H9 (cell line): ENCODE data around the gene SLC9A7. TPM values are rescaled to one million over a fixed set of nuclear protein-coding genes. Genes with fewer than 3 reads are reported as not detected.

Experiments
- DNase-seq: peaks from one replicate; pipeline ENCODE4 v3.0.0-alpha.2; 2017
- H2AFZ ChIP-seq: one replicate; pipeline ENCODE4 v1.6.1; 2013; ENCODE audit warnings: mild to moderate bottlenecking, low read length, control low read depth, moderate library complexity
- H2AK5ac ChIP-seq: 2 replicates; pipeline ENCODE4 v1.6.1; 2013; ENCODE audit warnings: low read length, control low read depth, mixed read lengths; ENCODE audit not compliant: insufficient read length
- H2BK120ac ChIP-seq: one replicate; pipeline ENCODE4 v1.6.1; 2013; ENCODE audit warnings: low read depth, mild to moderate bottlenecking, low read length, control low read depth, inconsistent platforms; ENCODE audit not compliant: poor library complexity, severe bottlenecking
- H2BK12ac ChIP-seq: 2 replicates; pipeline ENCODE4 v1.6.1; 2013; ENCODE audit warnings: low read length, control low read depth, mixed read lengths, low read depth; ENCODE audit not compliant: insufficient read length
- H2BK15ac ChIP-seq: 2 replicates; pipeline ENCODE4 v1.6.1; 2013; ENCODE audit warnings: low read depth, low read length, control low read depth
- H2BK20ac ChIP-seq: one replicate; pipeline ENCODE4 v1.6.1; 2013; ENCODE audit warnings: low read depth, mild to moderate bottlenecking, low read length, control low read depth, inconsistent platforms; ENCODE audit not compliant: poor library complexity, severe bottlenecking
- H2BK5ac ChIP-seq: 2 replicates; pipeline ENCODE4 v1.6.1; 2013; ENCODE audit warnings: low read length, control low read depth, mixed read lengths; ENCODE audit not compliant: insufficient read length
- H3K14ac ChIP-seq: 2 replicates; pipeline ENCODE4 v1.6.1; 2013; ENCODE audit warnings: low read length, control low read depth; ENCODE audit not compliant: insufficient read depth
- H3K18ac ChIP-seq: 2 replicates; pipeline ENCODE4 v1.6.1; 2013; ENCODE audit warnings: low read depth, mild to moderate bottlenecking, mixed read lengths, low read length, control low read depth; ENCODE audit not compliant: insufficient read length
- H3K23ac ChIP-seq: 2 replicates; pipeline ENCODE4 v1.6.1; 2013; ENCODE audit warnings: low read length, control low read depth, mixed read lengths, low read depth; ENCODE audit not compliant: insufficient read length
- H3K23me2 ChIP-seq: 2 replicates; pipeline ENCODE4 v1.6.1; 2013; ENCODE audit warnings: low read depth, mild to moderate bottlenecking, mixed read lengths, low read length, control low read depth; ENCODE audit not compliant: insufficient read length, poor library complexity, severe bottlenecking
- H3K27ac ChIP-seq: 2 replicates; pipeline ENCODE4 v1.5.1; 2013; ENCODE audit warnings: low read length, control low read depth, mixed read lengths, low read depth; ENCODE audit not compliant: insufficient read length
- H3K27me3 ChIP-seq: 2 replicates; pipeline ENCODE4 v1.6.1; 2013; ENCODE audit warnings: low read length, control low read depth, inconsistent platforms; ENCODE audit not compliant: insufficient read depth
- H3K4ac ChIP-seq: 2 replicates; pipeline ENCODE4 v1.6.1; 2013; ENCODE audit warnings: low read depth, mild to moderate bottlenecking, control low read depth, inconsistent platforms, low read length, moderate library complexity
- H3K4me1 ChIP-seq: 2 replicates; pipeline ENCODE4 v1.6.1; 2013; ENCODE audit warnings: low read length, control low read depth, inconsistent platforms; ENCODE audit not compliant: insufficient read depth
- H3K4me2 ChIP-seq: 2 replicates; pipeline ENCODE4 v1.6.1; 2013; ENCODE audit warnings: low read length, control low read depth, mixed read lengths; ENCODE audit not compliant: insufficient read length, insufficient read depth
- H3K56ac ChIP-seq: 2 replicates; pipeline ENCODE4 v1.6.1; 2013; ENCODE audit warnings: low read depth, mild to moderate bottlenecking, mixed read lengths, low read length, control low read depth; ENCODE audit not compliant: insufficient read length
- H3K79me1 ChIP-seq: 2 replicates; pipeline ENCODE4 v1.6.1; 2013; ENCODE audit warnings: low read depth, mild to moderate bottlenecking, moderate library complexity, low read length, control low read depth, inconsistent platforms; ENCODE audit not compliant: insufficient read depth, poor library complexity, severe bottlenecking
- H3K79me2 ChIP-seq: 2 replicates; pipeline ENCODE4 v1.6.1; 2013; ENCODE audit warnings: low read length, control low read depth, inconsistent platforms; ENCODE audit not compliant: insufficient read depth
- H3K9ac ChIP-seq: 2 replicates; pipeline ENCODE4 v1.6.1; 2013; ENCODE audit warnings: low read length, control low read depth, mixed read lengths; ENCODE audit not compliant: insufficient read length; ENCODE audit errors: extremely low read depth
- H3K9me3 ChIP-seq: one replicate; pipeline ENCODE4 v1.6.1; 2013; ENCODE audit warnings: low read depth, low read length, inconsistent platforms; ENCODE audit not compliant: control insufficient read depth
- H3T11ph ChIP-seq: one replicate; pipeline ENCODE4 v1.6.1; 2013; ENCODE audit warnings: mild to moderate bottlenecking, low read length, control low read depth, inconsistent platforms
- H4K20me1 ChIP-seq: one replicate; pipeline ENCODE4 v1.6.1; 2013; ENCODE audit not compliant: control insufficient read depth, insufficient read length, insufficient read depth
- H4K5ac ChIP-seq: 2 replicates; pipeline ENCODE4 v1.6.1; 2013; ENCODE audit warnings: low read depth, mild to moderate bottlenecking, mixed read lengths, low read length, control low read depth; ENCODE audit not compliant: insufficient read length
- H4K8ac ChIP-seq: replicated peaks from 2 replicates; pipeline ENCODE4 v1.6.1; 2013; ENCODE audit warnings: low read length, control low read depth, mixed read lengths, low read depth; ENCODE audit not compliant: insufficient read length
- H4K91ac ChIP-seq: 2 replicates; pipeline ENCODE4 v1.6.1; 2013; ENCODE audit warnings: low read depth, mild to moderate bottlenecking, moderate library complexity, mixed read lengths, low read length, control low read depth; ENCODE audit not compliant: insufficient read length
- H3K27ac Mint-ChIP-seq, 3 experiments: 2 replicates in 2 of 3; 3 replicates in 1 of 3; pipeline ENCODE4 v1.8.0; 2020 to 2021; ENCODE audit warnings: mixed read lengths in 3 of 3, mild to moderate bottlenecking in 1 of 3, moderate library complexity in 1 of 3
- H3K27me3 Mint-ChIP-seq: 2 replicates; pipeline ENCODE4 v1.8.0; 2021; ENCODE audit warnings: low read depth, mild to moderate bottlenecking, moderate library complexity, mixed read lengths
- H3K36me3 Mint-ChIP-seq, 3 experiments: 2 replicates in 2 of 3; 3 replicates in 1 of 3; pipeline ENCODE4 v1.8.0; 2020 to 2021; ENCODE audit warnings: low read depth in 3 of 3, mixed read lengths in 3 of 3; ENCODE audit not compliant: insufficient read depth in 1 of 3
- H3K4me1 Mint-ChIP-seq, 2 experiments: 2 replicates each; pipeline ENCODE4 v1.8.0; 2020; ENCODE audit warnings: mixed read lengths in 2 of 2
- H3K4me3 Mint-ChIP-seq, 2 experiments: 2 replicates in 1 of 2; 3 replicates in 1 of 2; pipeline ENCODE4 v1.8.0; 2020 to 2021; ENCODE audit warnings: mild to moderate bottlenecking in 2 of 2, mixed read lengths in 2 of 2, moderate library complexity in 1 of 2
- H3K9me3 Mint-ChIP-seq, 2 experiments: 2 replicates in 1 of 2; 3 replicates in 1 of 2; pipeline ENCODE4 v1.8.0; 2020; ENCODE audit warnings: mild to moderate bottlenecking in 2 of 2, mixed read lengths in 2 of 2, moderate library complexity in 1 of 2
- CTCF ChIP-seq: fragments of 200-600 bp; sonication (generic); conservative IDR thresholded peaks from 3 replicates; pipeline ENCODE4 v1.8.0; 2021; ENCODE audit warnings: antibody characterized with exemption, mild to moderate bottlenecking
- WGBS: extraction: QIAGEN DNeasy Blood & Tissue Kit; methylation state at CpG from one replicate; pipeline ENCODE4 v1.1.7; 2013; ENCODE audit warnings: missing lambda C conversion rate, low lambda C conversion rate, mixed read lengths; ENCODE audit not compliant: insufficient read length; ENCODE audit errors: extremely low coverage; 5-methylcytosine and 5-hydroxymethylcytosine counted together
- total RNA-seq: library from RNA; stranded (reverse); gene quantifications from 2 replicates; pipeline ENCODE4 v1.2.1, GENCODE V29; 2021

Gene SLC9A7
- total RNA-seq, 1 experiment from 2014 or later = 5.9 TPM

GRCh38 chrX:46686003-46686645 is 72.8 kb downstream of the SLC9A7 start:
- Mint-ChIP-seq H3K36me3 (peaks cover 5 to 9% (median 9%) of the 10 kb centered on the region in 3 experiments; a peak in 4 of 7 replicates), H3K27me3 (no peaks in the 10 kb centered on the region), H3K4me1 (no peaks in the 10 kb centered on the region), H3K9me3 (peaks cover 60 to 66% of the 10 kb centered on the region in 2 experiments), H3K4me3 (no peak overlapping the region), H3K27ac (no peak overlapping the region)
- H3K56ac ChIP-seq = no peak overlapping the region
- no peaks in the 10 kb centered on the region for H4K20me1 ChIP-seq
- DNase-seq = peak; percentile 32
- no peak overlapping the region for H3K9ac ChIP-seq
- no peak overlapping the region for H4K5ac ChIP-seq
- H3K79me2 ChIP-seq = no peaks in the 10 kb centered on the region
- H4K91ac ChIP-seq = no peak overlapping the region
- no peaks in the 10 kb centered on the region for H3K23me2 ChIP-seq
- no peak overlapping the region for H2BK15ac ChIP-seq
- no peak overlapping the region for H2AFZ ChIP-seq
- no peak overlapping the region for H2BK20ac ChIP-seq
- H3K23ac ChIP-seq = no peak overlapping the region
- no peak overlapping the region for H3K14ac ChIP-seq
- H3T11ph ChIP-seq = no peak overlapping the region
- no peak overlapping the region for H2BK12ac ChIP-seq
- WGBS = no CpG with 5 or more reads among the region's 5 CpGs
- H3K27ac ChIP-seq = no peak overlapping the region
- peak; percentile 76 for TF ChIP-seq CTCF
- H3K4me1 ChIP-seq = no peaks in the 10 kb centered on the region
- H2AK5ac ChIP-seq = no peak overlapping the region
- no peaks in the 10 kb centered on the region for H3K79me1 ChIP-seq
- no peak overlapping the region for H2BK120ac ChIP-seq
- no peak overlapping the region for H3K4ac ChIP-seq
- H4K8ac ChIP-seq = no peak overlapping the region
- H3K18ac ChIP-seq = no peak overlapping the region
- no peak overlapping the region for H2BK5ac ChIP-seq
- no peaks in the 10 kb centered on the region for H3K27me3 ChIP-seq
- H3K9me3 ChIP-seq = peaks cover 28% of the 10 kb centered on the region
- no peak overlapping the region for H3K4me2 ChIP-seq
